OCI-LY1 (cell line): ENCODE results near the gene NACC2.

Experiments
- EZH2 ChIP-seq: fragments of 200-600 bp; sonication (generic), shearing (Covaris generic); IDR thresholded peaks from 2 replicates; pipeline ENCODE4 v1.8.0; 2017; ENCODE audit warnings: borderline replicate concordance, mixed run types, mild to moderate bottlenecking, antibody characterized with exemption, low read length, moderate library complexity, mixed read lengths
- TF ChIP-seq, protein P1 (sequence below): fragments of 200-600 bp; sonication (generic), shearing (Covaris generic); IDR thresholded peaks from 2 replicates; pipeline ENCODE4 v1.5.1; 2017; ENCODE audit warnings: mild to moderate bottlenecking, antibody characterized with exemption, low read length, moderate library complexity, mixed read lengths

DNA sequence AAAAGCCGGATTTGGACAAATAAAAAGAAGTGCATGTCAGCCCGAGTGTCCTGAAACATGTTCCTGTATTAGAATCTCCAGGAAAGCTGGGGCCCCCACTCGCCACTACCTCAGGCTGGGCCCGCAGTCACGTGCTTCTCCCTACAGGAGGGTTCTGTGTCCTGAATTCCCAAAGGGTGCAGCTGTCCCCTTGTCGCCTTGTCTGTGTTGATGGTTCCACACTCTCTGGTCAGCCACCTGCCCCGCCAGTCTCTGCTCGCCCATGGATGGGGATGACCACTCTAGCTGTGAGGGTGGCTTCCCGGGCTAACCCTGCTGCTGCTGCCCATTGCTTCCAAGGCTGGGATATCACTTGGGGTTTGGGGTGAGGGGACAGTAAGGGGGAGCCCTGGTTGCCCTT lies 26.7 kb upstream of the NACC2 start:
- no peak for TF ChIP-seq EZH2
- TF ChIP-seq, protein P1, sequence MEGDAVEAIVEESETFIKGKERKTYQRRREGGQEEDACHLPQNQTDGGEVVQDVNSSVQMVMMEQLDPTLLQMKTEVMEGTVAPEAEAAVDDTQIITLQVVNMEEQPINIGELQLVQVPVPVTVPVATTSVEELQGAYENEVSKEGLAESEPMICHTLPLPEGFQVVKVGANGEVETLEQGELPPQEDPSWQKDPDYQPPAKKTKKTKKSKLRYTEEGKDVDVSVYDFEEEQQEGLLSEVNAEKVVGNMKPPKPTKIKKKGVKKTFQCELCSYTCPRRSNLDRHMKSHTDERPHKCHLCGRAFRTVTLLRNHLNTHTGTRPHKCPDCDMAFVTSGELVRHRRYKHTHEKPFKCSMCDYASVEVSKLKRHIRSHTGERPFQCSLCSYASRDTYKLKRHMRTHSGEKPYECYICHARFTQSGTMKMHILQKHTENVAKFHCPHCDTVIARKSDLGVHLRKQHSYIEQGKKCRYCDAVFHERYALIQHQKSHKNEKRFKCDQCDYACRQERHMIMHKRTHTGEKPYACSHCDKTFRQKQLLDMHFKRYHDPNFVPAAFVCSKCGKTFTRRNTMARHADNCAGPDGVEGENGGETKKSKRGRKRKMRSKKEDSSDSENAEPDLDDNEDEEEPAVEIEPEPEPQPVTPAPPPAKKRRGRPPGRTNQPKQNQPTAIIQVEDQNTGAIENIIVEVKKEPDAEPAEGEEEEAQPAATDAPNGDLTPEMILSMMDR = no peak
